ENCODE data around the gene FBRSL1.

FBRSL1 gene

DNA sequence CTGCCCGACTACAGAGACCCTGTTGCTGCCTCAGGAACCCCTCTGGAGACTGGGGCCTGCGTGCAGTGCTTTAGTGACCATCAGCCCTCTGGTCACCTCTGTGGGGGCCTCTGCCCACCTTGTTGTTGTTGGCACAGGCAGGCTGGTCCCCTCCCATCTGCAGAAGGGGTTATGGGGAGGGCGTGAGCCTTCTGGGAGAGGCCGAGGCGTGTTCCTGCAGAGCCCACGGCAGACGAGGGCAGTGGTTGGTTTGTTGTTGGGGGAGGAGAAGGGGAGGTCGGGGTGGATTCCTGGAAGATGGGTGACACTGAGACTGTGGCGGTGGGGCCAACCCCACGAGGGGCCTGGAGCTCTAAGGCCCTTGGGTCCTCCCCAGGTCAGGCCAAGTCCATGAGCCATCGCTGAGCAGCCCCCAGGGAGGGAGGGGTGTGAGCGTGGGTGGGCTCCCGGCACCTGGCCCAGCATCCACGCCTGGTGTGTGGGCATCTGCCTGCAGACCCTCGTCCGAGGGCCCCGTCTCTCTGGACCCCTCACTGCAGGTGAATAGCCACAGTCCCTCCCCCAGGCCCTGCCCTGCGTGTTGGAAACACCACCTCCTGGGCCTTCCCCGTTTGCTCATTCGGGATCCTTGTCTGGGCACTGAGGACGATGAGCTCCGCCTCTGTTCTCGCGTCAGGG lies 23.6 kb downstream of the FBRSL1 start:
- DNase-seq: no peak

DNA sequence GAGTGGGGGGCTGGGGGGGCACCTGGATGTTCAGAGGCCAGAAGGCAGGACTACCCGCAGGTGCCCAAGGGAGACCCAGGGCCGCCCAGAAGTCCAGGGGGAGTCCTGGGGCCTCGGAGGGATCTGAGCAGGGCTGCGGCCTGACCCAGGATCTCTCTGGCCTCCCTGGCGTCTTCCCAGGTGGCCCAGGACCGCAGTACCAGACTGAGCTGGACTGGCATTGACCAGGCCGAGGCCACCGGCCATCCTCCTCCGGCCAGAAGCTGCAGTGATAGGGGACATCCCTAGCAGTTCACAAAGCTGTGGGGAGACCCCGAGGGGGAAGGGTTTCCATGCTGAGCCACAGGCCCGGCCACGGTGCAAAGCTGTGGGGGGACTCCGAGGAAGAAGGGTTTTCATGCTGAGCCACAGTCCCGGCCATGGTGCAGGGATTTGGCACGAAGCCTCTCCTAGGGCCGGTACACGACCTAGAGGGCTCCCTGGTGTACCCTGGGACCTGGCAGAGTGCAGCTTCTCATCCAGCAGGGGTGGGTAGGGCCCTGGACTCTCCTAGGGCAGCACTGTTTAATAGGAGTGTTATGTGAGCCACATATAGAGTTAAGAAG lies 24.4 kb downstream of the FBRSL1 start:
- DNase-seq: no peak

DNA sequence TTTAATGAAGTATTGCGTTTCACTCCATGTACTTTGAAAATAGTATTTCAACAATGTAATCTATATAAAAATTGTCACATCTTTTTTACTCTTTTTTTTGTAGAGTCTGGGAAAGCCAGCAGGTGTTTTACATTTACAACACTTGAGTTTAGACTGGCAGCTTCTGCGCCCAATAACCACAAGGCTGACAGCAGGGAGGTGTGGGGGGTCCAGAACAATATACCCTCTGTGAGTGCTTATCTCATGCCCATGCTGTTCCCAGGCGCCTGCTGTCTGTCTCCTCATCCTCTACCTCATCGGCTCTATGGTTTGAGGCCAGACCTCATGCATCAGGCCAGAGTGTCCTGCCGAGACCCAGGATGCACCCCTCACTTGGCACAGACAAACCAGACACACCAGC lies 24.9 kb downstream of the FBRSL1 start:
- DNase-seq: no peak

DNA sequence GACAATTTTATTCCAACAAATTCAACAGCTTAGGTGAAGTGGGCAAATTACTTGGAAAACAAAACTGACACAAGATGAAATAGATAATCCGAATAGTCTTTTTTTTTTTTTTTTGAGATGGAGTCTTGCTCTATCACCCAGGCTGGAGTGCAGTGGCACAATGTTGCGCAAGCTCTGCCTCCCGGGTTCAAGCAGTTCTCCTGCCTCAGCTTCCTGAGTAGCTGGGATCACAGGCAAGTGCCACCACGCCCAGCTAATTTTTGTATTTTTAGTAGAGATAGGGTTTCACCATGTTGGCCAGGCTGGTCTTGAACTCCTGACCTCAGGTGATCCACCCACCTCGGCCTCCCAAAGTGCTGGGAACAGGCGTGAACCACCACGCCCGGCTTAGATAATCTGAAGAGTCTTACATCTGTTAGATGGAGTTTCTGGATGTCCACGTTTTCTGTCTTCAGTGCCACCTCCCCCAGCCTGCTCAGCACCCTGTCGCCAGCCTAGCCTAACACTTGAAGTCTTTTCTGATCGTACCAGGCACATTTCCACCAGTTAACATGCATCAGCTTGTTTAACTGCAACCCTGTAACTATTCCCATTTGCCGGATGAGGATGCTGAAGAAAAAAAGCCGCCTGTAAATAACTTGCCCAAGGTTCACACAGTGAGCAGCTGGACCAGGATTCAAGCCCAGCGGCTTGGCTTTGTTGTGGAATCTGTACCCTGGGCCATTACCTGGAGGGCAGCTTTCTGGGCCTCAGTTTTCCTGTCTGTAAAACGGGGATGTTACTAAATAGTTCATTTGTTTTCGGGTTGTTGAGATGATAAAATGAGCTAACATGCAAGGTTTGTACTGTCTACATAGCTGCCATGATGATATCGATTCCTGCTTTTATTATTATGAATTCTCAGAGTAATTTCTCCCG lies 26.4 kb downstream of the FBRSL1 start:
- DNase-seq: no peak

DNA sequence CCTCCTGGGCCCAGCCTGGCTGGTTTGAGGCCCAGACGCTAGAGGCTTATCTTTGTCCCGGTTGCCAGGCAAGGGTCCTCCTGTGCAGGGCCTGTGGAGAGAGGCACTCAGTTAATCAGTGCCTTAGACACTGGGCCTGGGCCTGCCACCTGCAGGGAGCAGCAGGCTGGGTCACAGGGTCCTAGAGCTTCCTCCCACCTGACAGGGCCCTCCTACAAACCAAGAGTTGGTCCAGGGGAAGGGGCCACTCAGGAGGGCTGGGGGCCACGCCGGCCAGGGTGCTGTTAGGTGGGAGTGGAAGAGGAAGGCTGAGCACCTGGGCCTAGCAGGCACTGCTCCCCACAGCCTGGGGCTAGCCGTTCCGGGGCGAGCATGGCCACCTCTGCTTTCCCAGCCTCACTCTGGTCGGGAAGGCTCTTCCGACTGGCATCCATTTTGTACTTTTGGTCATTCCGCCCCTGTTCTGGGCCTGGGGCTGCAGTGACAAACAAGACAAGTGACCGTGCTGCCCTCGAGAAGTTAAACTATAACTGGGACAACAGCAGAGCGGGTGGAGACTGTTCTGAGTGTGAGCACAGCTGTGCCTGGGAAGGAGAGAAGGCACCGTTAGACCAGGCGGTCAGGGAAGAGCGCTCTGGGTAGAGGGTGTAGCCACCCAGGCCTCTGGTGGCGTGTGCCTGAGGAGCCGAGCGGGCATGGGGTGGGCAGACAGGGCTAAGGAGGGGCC lies 27.2 kb downstream of the FBRSL1 start:
- DNase-seq: no peak

DNA sequence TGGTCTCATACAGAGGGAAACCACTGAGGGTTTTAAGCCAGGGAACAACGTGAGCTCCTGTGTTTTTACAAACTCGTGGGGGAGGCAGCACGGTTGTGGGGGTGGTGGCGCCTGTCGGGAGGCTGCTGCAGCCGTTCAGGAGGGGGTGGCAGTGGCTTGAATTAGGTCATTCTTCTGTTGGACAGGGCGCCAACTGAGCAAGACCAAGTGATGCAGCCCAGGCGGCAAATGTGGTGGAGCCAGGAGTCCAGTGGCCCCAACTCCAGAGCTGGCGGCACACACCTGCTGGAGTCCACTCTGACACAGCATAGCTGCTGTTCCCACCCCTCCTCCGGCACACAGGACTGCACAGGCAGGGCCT lies 27.8 kb downstream of the FBRSL1 start:
- DNase-seq: no peak

DNA sequence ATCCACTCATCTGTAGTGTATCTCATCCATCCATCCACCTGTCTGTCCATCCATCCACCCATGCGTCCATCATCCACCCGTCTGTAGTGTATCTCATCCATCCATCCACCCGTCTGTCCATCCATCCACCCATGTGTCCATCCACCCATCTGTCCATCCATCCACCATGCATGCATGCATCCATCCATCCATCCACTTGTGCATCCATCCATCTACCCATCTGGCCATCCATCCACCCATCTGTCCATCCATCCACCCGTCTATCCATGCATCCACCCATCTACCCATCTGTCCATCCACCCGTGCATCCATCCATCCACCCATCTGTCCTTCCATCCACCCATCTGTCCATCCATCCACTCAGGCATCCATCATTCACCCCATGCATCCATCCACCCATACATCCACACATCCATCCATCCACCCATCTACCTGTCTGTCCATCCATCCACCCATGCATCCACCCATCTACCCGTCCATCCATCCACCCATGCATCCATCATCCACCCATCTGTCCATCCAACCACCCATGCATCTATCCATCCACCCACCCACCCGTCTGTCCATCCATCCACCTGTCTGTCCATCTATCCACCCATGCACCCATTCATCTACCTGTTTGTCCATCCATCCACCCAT lies 28.5 kb downstream of the FBRSL1 start:
- DNase-seq: no peak

DNA sequence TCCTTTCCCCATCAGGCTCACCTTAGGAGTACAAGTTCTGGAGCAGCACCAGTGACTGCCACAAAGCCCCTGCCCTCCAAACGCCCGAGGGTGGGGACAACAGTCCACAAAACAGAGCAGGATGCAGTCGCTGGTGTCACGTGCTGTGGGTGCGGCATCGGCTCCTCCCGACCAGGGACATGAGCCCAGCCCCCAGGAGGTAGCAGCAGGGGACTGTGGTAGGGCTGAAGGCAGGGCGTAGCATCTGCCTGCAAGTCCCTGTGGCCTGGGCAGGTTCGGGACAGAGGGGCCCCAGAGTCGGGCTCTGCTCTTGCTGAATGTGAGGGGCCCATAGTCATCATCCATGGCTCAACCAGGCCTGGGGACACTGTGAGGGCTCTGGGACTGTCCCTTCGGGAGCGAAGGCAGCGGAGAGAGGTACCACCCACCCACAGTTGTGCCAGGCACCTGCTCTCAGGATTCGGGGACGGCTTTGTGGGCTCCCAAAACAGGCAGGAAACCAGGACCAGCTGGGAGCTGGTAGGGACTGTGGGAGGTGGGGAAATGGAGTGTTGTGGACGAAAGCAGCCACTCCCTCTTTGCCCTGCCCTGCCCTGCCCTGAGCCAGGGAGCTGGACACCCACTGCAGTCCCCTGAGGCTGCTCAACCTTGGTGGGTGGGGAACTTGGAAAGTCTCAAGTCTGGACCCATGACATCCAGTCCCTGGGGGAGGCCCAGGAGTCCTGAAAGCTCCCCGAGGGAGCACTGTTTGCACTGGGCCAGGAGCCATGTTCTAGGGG lies 30.7 kb downstream of the FBRSL1 start:
- no peak for DNase-seq

DNA sequence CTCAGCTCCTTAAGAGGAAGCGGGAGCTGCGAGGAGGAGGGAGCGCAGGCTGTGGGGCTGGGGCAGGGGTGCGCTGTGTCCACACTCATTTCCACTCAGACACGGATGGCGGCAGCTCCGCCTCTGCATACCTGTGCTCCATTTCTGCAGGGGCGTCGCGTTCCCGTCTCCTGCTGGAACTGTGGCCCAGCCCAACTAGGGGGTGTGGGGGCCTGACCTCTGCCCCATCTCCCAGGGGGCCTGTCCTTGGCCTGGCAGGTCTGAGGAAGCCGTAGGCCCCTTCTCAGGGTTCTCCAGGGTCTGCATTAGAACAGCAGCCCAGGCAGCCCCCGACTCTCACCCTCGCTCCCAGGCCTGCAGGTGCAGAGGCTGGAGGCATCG lies 31.2 kb downstream of the FBRSL1 start:
- no peak for DNase-seq

DNA sequence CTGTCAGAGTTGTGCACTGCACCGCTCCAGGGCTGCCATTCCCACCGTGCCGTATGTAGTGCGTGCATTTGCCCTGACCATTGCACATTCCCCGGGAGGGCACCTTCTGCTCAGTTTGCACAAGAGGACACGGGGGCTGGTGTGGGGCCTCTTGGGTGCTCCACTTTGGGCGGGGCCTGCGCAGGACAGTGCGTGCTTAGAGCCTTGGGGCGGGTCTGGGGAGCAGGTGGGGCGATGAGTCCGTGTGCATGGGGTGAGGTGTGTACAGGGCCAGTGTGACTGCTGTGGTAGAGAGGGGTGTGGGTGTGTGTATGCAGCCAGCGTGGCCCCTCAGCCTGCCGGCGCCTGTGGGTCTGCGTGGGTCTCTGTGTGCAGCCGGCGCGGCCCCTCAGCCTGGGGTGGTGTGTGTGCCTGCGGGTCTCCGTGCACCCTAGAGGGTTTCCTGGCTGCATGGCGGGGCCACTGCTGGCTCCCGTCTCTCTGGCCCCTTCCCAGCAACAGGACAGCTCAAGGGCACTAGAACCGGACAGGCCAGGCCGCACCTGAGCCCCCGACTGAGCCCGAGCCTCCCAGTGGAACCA lies 31.9 kb downstream of the FBRSL1 start:
- no peak for DNase-seq

DNA sequence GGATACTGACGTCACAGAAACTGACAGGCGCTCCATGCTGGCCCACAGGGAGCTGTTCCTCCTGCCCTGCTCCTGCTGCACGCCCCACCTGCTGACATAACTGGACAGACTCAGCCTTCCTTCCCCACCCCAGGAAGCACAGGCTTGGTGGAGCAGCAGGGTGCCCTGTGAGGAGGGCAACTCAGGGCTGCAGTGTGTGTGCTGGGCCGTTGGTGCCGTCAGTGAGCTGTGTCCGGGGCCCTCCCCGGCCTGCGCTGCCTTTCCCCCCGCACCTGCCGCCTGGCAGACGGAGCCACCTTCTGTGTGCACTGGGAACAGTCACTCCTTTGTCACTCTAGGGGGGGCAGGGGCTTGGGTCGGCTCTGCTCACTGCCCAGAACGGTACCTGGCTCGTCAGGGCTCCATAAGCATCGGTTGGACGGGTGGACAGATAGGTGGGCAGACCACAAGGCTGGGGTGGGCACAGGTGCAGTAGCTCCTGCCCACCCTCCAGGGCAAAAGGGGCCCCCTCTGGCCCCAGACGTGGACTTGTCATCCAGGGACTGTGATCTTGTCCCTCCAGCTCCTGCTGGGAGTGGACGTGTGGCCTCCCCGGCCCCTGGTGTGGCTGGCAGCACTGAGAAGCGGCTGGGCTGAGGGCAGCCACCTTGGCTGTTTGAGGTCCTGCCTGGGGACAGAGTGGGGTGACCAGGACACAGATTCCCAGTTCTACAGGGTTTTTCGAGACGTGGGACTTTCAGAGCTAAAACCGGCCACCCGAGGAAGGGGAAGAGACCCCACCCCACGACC lies 32.8 kb downstream of the FBRSL1 start:
- no peak for DNase-seq

DNA sequence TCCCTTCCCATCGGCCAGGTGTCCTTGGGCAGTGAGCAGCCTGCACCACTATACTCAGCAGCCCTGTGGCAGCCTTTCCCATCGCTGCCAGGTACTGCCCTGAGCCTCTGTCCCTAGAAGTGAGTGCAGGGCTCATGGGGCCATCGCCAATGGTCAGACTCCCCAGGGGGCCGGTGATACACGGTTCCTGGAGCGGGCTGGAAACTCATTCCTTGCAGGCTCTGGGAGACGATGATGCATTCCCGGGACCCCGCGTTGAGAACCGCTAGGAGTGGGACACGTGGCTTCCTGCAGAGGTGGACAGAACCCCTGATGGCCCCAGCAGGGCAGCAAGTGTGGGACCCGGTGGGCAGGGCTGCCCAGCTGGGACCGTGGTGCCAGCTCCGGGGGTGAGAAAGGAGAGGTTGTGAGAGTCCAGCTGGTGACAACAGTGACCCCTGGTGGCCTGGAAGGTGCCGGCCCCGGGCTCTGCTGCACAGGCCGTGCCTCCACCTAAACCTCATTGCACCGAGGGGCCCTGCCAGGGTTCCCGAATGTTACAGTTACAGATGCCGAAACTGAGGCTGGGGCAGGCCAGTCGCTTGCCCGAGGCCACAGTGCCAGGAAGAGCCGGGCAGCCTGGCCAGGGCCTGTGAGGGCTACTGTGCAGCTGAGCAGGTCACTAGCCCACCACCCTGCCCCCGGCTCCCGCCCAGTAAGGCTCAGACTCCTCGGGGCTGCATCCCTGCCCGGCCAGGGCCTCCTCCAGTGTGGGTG lies 33.8 kb downstream of the FBRSL1 start:
- peak; percentile 67 for DNase-seq

DNA sequence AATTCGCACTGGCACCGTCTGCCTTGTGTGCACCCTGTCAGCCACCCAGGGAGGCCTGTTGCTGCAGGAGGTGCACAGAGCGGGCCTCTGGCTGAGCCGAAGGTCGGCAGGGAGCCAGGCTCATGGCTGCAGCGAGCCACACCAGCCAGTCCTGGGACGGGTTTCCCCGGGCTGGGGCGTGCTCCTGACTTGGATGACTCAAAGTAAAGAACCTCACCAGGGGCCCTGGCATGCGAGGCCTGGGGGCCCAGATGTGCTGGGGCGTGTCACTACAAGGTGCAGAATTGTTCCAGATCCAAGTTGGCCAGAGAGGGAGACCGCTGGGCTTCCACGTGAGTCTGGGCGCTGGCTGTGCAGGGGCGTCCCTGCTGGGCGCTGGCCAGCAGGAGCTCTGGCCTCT lies 34.5 kb downstream of the FBRSL1 start:
- no peak for DNase-seq

DNA sequence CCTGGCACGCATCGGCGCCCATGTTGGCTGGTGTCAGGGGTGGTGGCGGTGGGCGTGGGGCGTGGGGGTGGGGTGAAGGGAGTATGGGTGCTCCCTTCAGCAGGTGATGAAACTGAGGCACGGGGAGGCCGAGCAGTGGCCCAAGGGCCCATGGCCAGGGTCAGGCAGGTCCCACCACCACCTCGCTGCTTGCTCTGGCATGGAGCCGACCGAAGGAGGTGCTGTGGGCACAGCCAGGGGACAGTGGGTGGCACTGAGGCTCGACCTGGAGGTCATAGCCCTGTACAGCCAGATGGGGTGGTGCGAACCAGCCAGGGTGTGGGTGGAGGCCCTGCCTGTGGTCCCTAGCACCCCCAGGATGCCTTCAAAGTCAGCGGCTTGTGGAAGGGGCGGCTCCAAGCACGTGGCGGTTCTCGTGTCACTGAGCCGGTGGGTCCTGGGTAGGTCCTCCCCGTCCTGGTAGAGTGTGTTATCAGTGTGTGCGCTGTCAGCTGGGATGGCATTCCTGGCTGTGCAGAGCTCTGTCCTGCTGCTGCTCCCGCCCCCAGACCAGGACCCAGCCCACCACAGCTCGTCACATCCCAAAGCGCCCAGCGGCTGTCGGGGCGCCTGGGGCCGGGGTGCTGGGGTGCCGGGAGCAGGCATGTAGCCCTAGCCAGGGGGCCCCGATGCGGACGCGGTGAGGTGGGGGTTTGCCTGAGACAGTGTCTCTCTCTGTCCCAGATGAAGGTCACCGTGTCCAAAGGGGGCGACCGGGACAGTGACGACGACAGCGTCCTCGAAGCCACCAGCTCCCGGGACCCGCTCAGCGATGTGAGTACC lies 35.3 kb downstream of the FBRSL1 start:
- no peak for DNase-seq

DNA sequence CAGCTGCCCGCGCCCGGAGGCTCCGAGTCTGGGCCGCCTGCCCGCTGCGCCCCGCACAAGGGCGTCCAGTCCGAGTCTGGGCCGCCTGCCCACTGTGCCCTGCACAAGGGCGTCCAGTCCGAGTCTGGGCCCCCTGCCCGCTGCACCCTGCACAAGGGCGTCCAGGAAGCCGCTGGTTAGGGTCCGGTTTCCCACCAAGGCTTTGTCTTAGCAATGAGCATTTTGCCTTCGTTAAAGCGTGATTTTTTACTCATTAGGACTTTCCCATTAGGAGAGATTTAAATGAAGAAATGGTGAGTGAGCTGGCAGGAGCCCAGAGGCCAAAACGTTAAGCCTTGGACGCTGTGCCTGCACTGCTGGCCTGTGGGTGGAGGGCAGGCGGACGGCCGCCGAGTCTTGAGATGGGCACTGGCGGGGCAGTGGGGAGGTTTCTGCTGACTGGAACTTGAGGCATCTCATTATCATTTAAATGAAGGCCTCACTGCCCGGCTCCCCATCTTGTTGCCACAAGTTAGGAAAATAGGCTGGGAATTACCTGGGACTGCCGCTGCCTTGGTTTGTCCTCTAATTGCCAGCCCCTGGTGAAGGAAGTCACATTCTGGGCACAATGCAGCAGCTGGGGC lies 36.0 kb downstream of the FBRSL1 start:
- no peak for DNase-seq

DNA sequence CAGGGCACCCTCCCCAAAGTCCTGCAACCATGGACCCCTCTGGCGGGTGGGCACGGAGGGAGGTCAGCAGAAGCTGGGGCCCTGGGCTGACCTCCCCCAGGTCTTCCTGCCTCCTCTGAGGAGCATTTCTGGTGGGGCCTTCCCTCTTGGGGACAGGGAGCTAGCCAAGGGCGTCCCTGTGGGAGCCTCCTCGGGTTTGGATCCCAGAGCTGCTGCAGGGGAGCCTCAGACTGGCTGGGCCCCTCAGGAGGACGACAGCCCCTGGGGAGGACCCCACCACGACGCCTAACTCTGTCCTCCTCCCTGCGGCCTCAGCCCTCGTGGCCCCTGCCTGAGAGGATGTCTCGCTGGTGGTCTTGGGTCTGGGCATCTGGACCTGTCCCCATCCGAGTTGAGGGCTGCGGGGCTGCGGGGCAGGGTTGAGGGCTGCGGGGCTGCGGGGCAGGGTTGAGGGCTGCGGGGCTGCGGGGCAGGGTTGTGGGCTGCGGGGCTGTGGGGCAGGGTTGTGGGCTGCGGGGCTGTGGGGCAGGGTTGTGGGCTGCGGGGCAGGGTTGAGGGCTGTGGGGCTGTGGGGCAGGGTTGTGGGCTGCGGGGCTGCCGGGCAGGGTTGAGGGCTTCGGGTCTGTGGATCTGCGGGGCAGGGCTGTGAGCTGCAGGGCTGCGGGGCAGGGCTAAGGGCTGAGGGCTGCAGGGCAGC lies 37.4 kb downstream of the FBRSL1 start:
- no peak for DNase-seq

DNA sequence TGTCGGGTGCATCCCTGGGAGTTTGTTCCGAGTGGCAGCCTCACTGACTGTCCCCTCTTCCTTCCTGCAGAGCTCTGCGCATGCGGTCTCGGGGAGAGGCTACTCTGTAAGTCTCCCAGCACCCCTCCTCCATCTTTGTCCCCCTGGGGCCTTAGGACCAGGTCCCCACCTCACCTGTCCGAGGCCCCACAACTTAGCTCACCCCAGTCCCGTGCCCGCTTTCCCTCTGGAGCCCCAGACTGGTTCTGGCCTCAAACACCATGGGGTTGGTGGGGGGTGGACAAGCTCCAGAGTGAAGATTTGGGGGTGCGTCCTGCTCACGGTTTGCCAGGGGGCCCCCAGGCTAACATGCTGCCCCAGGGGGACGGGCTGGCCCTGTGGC lies 37.9 kb downstream of the FBRSL1 start:
- no peak for DNase-seq

DNA sequence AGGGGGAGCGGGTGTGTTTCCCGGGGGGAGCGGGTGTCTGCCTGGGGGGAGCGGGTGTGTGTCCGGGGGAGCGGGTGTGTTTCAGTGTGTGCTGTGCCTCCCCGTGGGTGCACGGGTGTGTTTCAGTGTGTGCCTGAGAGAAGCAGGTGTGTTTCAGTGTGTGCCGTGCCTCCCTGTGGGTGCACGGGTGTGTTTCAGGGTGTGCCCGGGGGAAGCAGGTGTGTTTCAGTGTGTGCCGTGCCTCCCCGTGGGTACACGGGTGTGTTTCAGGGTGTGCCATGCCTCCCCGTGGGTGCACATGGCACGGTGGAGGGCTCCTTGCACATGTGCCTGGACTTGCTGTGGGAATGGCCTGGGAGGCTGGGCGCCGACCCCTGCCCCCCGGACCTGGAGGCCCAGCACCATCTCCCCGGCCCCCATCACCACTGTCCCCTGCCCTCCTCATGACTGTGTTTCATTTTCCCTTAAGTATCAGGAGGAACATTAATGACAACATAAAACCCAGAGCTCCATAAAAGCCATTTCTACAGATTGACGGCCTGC lies 38.7 kb downstream of the FBRSL1 start:
- no peak for DNase-seq

All from OCI-M1 (cell line).